HG02610 (cell line): ENCODE data around the gene PRKN.

Experiments used
- ATAC-seq: cut with Tn5 transposase; IDR thresholded peaks from one replicate; pipeline ENCODE4 v1.9.1; 2021; ENCODE audit warnings: mild to moderate bottlenecking, moderate library complexity; ENCODE audit not compliant: unreplicated experiment

PRKN gene

GRCh38 chr6:162336359-162336758 is 391.2 kb downstream of the PRKN start:
- no peak for ATAC-seq

- ATAC-seq, result no peak
These were observed 395.2 kb downstream of the PRKN start for GRCh38 chr6:162332365-162332764.

GRCh38 chr6:162331911-162332310 is 395.7 kb downstream of the PRKN start:
- no peak for ATAC-seq

- ATAC-seq, result no peak
These were observed 401.7 kb downstream of the PRKN start for GRCh38 chr6:162325826-162326225.

- no peak for ATAC-seq
These were observed 402.5 kb downstream of the PRKN start for GRCh38 chr6:162325051-162325450.

- ATAC-seq, result no peak
These were observed 412.3 kb downstream of the PRKN start for GRCh38 chr6:162315291-162315690.

- no peak for ATAC-seq
These were observed 413.5 kb downstream of the PRKN start for GRCh38 chr6:162313922-162314660.

GRCh38 chr6:162307865-162308264 is 419.7 kb downstream of the PRKN start:
- ATAC-seq, result no peak

- no peak for ATAC-seq
These were observed 420.9 kb downstream of the PRKN start for GRCh38 chr6:162306616-162307015.

- ATAC-seq, result no peak
These were observed 426.4 kb downstream of the PRKN start for GRCh38 chr6:162301128-162301527.

GRCh38 chr6:162294029-162294428 is 433.5 kb downstream of the PRKN start:
- no peak for ATAC-seq

GRCh38 chr6:162292915-162293314 is 434.7 kb downstream of the PRKN start:
- no peak for ATAC-seq

- ATAC-seq, result no peak
These were observed 436.6 kb downstream of the PRKN start for GRCh38 chr6:162290846-162291465.

- no peak for ATAC-seq
These were observed 437.6 kb downstream of the PRKN start for GRCh38 chr6:162289972-162290371.

GRCh38 chr6:162273986-162274385 is 453.6 kb downstream of the PRKN start:
- ATAC-seq, result no peak

GRCh38 chr6:162271922-162272321 is 455.6 kb downstream of the PRKN start:
- ATAC-seq, result no peak

- ATAC-seq, result no peak
These were observed 456.6 kb downstream of the PRKN start for GRCh38 chr6:162270966-162271365.

GRCh38 chr6:162267641-162268040 is 459.9 kb downstream of the PRKN start:
- no peak for ATAC-seq

- ATAC-seq, result no peak
These were observed 460.4 kb downstream of the PRKN start for GRCh38 chr6:162267126-162267525.

GRCh38 chr6:162264581-162264980 is 463.0 kb downstream of the PRKN start:
- no peak for ATAC-seq

- no peak for ATAC-seq
These were observed 464.9 kb downstream of the PRKN start for GRCh38 chr6:162262466-162263196.

GRCh38 chr6:162261598-162261997 is 466.0 kb downstream of the PRKN start:
- no peak for ATAC-seq
